ENCODE data around the gene CALN1. TPM values are rescaled to one million over a fixed set of nuclear protein-coding genes. Genes with fewer than 3 reads are reported as not detected.

The CALN1 gene
- polyA plus RNA-seq, 3 donors, result under 0.01 TPM; not detected in 2

GRCh38 chr7:72057231-72057630, 354.9 kb downstream of the CALN1 start:
- no peaks in the 10 kb centered on the region for H4K20me1 ChIP-seq (ENCODE audit: insufficient read depth, low read length)
- Mint-ChIP-seq H3K4me1 (peaks cover 44% of the 10 kb centered on the region), H3K4me3 (no peak overlapping the region), H3K27ac (no peak overlapping the region), H3K9me3 (peaks cover 9 to 13% (median 12%) of the 10 kb centered on the region in 7 donors), H3K36me3 (peaks cover 0 to 7% of the 10 kb centered on the region in 2 donors), H3K27me3 (ENCODE audit: low read depth in 3 of 3) (peaks cover 0 to 1% (median 0%) of the 10 kb centered on the region in 3 donors)
- H3K9ac ChIP-seq (ENCODE audit: insufficient read depth, low read length, poor library complexity, severe bottlenecking), result no peak overlapping the region
- no peak for TF ChIP-seq CTCF (IDR thresholded peaks at IDR 0.05)
- H3K36me3 ChIP-seq (replicated peaks in 1 of 2; ENCODE audit: control insufficient read depth in 1 of 2, insufficient read depth in 2 of 2, low read length in 2 of 2), result no peaks in the 10 kb centered on the region
- WGBS (ENCODE audit: insufficient coverage), result no CpG with 5 or more reads among the region's 2 CpGs
- intact Hi-C loops (cut with micrococcal nuclease), result no loop called here
- H3K27ac ChIP-seq (ENCODE audit: low read depth in 1 of 2, low read length in 2 of 2), result no peak overlapping the region
- no peak overlapping the region for H2AFZ ChIP-seq (ENCODE audit: insufficient read depth, low read depth, low read length, poor library complexity, severe bottlenecking)
- H3K79me2 ChIP-seq (ENCODE audit: insufficient read depth, low read length), result no peaks in the 10 kb centered on the region
- peaks cover 30 to 43% of the 10 kb centered on the region in 2 donors for H3K4me1 ChIP-seq (ENCODE audit: control insufficient read depth in 1 of 2, insufficient read depth in 2 of 2, low read length in 2 of 2)
- no peak overlapping the region for H3K4me3 ChIP-seq (replicated peaks in 1 of 3; ENCODE audit: low read depth in 2 of 3, low read length in 3 of 3)
- H3K9me3 ChIP-seq (replicated peaks in 1 of 2; ENCODE audit: control insufficient read depth in 1 of 2, insufficient read depth in 1 of 2, low read length in 2 of 2), result peaks cover 6 to 7% of the 10 kb centered on the region in 2 donors
- no peak overlapping the region for H3K4me2 ChIP-seq (replicated peaks; ENCODE audit: extremely low read depth, low read length, poor library complexity, severe bottlenecking)
- no peak for DNase-seq
- H3K27me3 ChIP-seq (ENCODE audit: control insufficient read depth in 2 of 2, insufficient read depth in 2 of 2, low read length in 2 of 2), result no peaks in the 10 kb centered on the region

DNA sequence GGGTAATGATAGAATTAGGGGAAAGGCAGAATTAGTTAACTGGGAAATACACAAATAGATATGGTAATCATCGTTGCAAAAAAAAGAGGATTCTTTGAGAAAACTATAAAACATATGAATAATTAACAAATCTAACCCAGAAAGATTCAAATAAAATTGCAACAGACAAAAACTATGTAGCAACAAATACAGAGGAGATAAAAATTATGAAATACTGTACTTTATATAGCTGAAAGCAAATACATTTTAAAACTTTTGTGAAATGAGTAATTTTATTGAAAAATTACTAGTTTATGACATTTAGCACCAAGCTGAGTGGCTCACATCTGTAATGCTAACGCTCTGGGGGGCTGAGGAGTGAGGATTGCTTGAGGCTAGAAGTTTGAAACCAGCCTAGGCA, 356.7 kb downstream of the CALN1 start:
- Histone ChIP-seq H3K4me1 (ENCODE audit: control insufficient read depth in 1 of 2, insufficient read depth in 2 of 2, low read length in 2 of 2) (peaks cover 30 to 43% of the 10 kb centered on the region in 2 donors), H3K79me2 (ENCODE audit: insufficient read depth, low read length) (no peaks in the 10 kb centered on the region), H3K27ac (ENCODE audit: low read depth in 1 of 2, low read length in 2 of 2) (no peak overlapping the region), H3K36me3 (replicated peaks in 1 of 2; ENCODE audit: control insufficient read depth in 1 of 2, insufficient read depth in 2 of 2, low read length in 2 of 2) (no peaks in the 10 kb centered on the region), H3K27me3 (ENCODE audit: control insufficient read depth in 2 of 2, insufficient read depth in 2 of 2, low read length in 2 of 2) (no peaks in the 10 kb centered on the region), H2AFZ (ENCODE audit: insufficient read depth, low read depth, low read length, poor library complexity, severe bottlenecking) (no peak overlapping the region), H3K9me3 (replicated peaks in 1 of 2; ENCODE audit: control insufficient read depth in 1 of 2, insufficient read depth in 1 of 2, low read length in 2 of 2) (peaks cover 1 to 3% of the 10 kb centered on the region in 2 donors), H4K20me1 (ENCODE audit: insufficient read depth, low read length) (no peaks in the 10 kb centered on the region), H3K4me3 (replicated peaks in 1 of 3; ENCODE audit: low read depth in 2 of 3, low read length in 3 of 3) (no peak overlapping the region), H3K4me2 (replicated peaks; ENCODE audit: extremely low read depth, low read length, poor library complexity, severe bottlenecking) (no peak overlapping the region), H3K9ac (ENCODE audit: insufficient read depth, low read length, poor library complexity, severe bottlenecking) (no peak overlapping the region)
- WGBS (ENCODE audit: insufficient coverage), result no CpG with 5 or more reads among the region's 2 CpGs
- intact Hi-C loops (cut with micrococcal nuclease), result no loop called here
- no peaks in the 10 kb centered on the region for H3K27me3 Mint-ChIP-seq (ENCODE audit: low read depth in 3 of 3)
- peak overlapping the region in 3 of 7 donors; percentile 4 to 80 (median 70) for H3K27ac Mint-ChIP-seq
- peaks cover under 1 to 6% (median 3%) of the 10 kb centered on the region in 7 donors for H3K9me3 Mint-ChIP-seq
- no peak overlapping the region for H3K4me3 Mint-ChIP-seq
- peaks cover 44% of the 10 kb centered on the region for H3K4me1 Mint-ChIP-seq
- H3K36me3 Mint-ChIP-seq, result no peaks in the 10 kb centered on the region
- no peak for TF ChIP-seq CTCF (IDR thresholded peaks at IDR 0.05)
- DNase-seq, result no peak

All from CD14-positive monocyte (primary cell).